Measurements from ENCODE around the gene ZNF148.

The ZNF148 gene

DNA sequence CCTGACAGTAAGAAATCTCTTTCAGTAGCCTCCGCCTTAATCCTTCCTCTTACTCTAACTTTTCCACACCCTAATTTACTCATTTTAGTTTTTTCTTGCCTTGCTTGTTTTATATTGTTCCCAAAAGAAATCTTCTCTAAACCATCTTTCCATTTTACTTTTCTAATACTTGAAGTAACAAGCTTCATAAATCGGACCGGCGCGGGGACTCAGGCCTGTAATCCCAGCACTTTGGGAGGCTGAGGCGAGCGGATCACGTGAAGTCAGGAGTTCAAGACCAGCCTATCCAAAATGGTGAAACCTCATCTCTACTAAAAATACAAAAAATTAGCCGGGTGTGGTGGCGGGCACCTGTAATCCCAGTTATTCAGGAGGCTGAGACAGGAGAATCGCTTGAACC is 17.3 kb downstream of the ZNF148 start:
- DNase-seq (ENCODE audit: low read depth) = no peak
- TF ChIP-seq, protein P1, sequence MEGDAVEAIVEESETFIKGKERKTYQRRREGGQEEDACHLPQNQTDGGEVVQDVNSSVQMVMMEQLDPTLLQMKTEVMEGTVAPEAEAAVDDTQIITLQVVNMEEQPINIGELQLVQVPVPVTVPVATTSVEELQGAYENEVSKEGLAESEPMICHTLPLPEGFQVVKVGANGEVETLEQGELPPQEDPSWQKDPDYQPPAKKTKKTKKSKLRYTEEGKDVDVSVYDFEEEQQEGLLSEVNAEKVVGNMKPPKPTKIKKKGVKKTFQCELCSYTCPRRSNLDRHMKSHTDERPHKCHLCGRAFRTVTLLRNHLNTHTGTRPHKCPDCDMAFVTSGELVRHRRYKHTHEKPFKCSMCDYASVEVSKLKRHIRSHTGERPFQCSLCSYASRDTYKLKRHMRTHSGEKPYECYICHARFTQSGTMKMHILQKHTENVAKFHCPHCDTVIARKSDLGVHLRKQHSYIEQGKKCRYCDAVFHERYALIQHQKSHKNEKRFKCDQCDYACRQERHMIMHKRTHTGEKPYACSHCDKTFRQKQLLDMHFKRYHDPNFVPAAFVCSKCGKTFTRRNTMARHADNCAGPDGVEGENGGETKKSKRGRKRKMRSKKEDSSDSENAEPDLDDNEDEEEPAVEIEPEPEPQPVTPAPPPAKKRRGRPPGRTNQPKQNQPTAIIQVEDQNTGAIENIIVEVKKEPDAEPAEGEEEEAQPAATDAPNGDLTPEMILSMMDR (conservative IDR thresholded peaks at IDR 0.05; ENCODE audit: low read depth, low read length) = no peak
- H3K4me3 ChIP-seq (ENCODE audit: low read depth, low read length) = peak overlapping the region; percentile 72

DNA sequence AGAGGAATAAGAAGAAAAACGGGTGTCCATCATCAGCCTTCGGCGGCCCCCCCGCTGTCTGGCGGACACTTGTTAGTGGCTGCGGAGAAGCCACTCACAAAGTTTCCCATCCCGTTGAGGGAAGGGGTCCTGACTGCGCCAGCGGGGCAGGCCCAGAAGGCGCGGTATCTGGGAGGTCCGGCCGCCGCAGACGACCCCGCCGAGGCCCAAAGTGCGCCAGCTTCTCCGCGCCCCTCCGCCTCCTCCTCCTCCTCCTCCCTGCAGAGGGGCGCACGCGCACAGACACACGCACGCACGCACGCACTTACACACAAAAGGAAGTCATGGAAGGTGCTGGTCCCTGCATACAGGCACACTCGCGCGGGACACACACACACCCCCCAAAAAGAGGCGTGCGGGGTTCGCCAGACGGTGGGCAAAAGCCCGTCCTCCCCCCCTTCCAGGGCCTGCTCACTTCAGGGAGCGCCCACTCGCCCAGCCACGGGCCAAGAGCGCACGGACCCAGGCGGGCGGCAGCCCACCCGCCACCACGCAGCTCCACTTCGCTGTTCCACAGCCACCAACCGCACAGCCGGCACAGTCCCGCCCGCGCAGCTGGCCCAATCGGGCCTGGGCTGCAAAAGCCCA is 18.0 kb downstream of the ZNF148 start:
- DNase-seq (ENCODE audit: low read depth) = peak; percentile 37
- TF ChIP-seq, protein P1 (conservative IDR thresholded peaks at IDR 0.05; ENCODE audit: low read depth, low read length) = no peak
- H3K4me3 ChIP-seq (ENCODE audit: low read depth, low read length) = peak overlapping the region; percentile 72

DNA sequence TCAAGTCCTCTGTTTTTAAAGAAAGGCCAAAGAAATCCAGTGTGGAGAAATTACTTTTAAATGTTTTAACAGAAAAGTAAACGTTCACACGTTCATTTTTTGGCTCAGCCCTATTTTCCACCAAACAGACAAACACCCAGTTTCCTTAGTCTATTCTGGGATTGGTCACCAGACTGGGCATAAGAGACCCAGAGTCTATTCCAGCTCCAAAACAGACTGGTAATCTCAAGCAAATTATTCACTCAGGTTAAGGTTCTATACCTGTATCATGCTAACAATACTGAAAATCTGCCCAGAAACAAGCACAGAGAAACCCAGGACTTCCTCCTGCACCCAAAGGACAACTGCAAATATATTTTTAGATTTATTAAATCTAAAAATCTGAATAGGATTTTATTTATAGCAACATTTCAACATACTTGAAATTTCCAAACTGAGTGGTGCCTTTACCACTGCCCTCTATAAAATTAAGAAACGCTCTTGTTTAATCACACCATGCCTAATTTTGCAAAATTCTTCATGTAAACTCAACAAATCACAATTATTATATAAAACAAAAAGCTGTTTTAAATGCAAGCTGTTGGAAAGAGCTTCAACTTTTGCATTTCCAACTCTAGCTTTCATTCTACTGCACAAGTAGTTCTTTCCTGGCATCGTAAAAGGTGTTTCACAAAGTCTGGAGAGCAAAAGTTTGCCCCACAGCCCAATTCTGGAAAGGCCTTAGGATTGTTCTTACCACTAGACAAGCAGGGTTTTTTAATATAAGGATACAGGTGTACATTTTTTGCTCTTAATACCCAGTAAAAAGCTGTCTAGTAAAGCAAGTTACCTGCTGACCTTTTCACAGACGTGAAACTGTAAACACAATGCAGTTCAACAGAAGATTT is 18.7 kb downstream of the ZNF148 start:
- H3K4me3 ChIP-seq (ENCODE audit: low read depth, low read length) = peak overlapping the region; percentile 72
- DNase-seq (ENCODE audit: low read depth) = no peak
- TF ChIP-seq, protein P1 (conservative IDR thresholded peaks at IDR 0.05; ENCODE audit: low read depth, low read length) = no peak

DNA sequence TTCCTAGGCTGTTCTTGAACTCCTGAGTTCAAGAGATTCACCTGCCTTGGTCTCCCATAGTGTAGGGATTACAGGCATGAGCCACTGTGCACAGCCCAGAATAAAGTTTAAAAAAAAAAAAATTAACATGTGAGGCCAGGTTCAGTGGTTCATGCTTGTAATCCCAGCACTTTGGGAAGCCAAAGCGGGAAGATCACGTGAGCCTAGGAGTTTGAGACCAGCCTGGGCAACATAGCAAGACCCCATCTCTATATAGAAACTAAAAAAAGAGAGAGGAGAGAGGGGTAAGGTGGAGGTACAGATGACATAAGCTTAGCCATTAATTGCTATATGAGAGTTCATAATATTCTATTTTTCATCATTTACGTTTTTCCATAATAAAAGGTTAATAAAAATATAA is 21.5 kb downstream of the ZNF148 start:
- no peak overlapping the region for H3K4me3 ChIP-seq (ENCODE audit: low read depth, low read length)
- no peak for DNase-seq (ENCODE audit: low read depth)
- TF ChIP-seq, protein P1 (conservative IDR thresholded peaks at IDR 0.05; ENCODE audit: low read depth, low read length) = no peak

DNA sequence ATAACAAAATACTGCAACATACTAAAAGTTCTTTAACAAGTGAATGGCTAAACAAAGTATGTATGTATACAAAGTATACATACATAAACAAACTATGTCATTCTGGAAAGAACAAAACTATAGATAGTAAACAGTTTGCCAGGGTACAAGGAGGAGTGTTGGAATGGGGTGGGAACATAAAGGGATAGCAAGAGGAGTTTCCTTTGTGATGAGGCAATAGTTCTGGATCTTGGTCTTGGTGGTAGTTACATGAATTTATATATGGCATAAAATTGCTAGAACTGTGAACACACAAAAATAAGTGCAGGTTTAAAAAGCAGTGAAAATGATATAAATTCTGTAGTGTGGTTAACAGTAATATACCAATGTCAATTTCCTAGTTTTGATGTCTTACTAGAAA is 22.0 kb downstream of the ZNF148 start:
- TF ChIP-seq, protein P1 (conservative IDR thresholded peaks at IDR 0.05; ENCODE audit: low read depth, low read length) = no peak
- no peak for DNase-seq (ENCODE audit: low read depth)
- H3K4me3 ChIP-seq (ENCODE audit: low read depth, low read length) = no peak overlapping the region

DNA sequence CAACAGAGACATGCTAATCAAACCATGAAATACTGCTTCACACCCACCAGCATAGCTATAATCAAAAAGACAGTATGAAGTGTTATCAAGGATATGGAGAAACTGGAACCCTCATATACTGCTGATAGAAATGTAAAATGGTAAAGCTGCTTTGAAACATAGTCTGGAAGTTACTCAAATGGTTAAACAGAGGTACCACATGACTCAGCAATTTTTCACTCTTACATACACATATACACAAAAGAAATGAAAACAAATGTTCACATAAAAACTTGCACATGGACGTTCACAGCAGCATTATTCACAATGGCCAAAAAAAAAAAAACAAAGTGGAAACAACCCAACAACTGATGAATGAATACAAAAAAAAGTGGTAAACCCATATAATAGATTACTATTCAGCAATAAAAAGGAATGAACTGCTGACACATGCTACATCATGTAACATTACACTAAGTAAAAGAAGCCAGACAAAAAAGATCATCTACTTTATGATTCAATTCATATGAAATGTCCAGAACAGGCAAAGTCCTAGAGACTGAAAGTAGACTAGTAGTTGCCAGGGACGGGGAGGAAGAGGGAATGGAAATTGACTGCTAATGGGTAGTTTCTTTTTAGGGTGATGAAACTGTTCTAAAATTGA is 23.2 kb downstream of the ZNF148 start:
- H3K4me3 ChIP-seq (ENCODE audit: low read depth, low read length) = no peak overlapping the region
- TF ChIP-seq, protein P1 (conservative IDR thresholded peaks at IDR 0.05; ENCODE audit: low read depth, low read length) = no peak
- DNase-seq (ENCODE audit: low read depth) = peak; percentile 49
